ENCODE measurements around the gene IL26.
"Not testable (repeated sequence)": the region's sequence is repeated elsewhere in the genome, so short reads cannot be mapped to it uniquely, and the experiment has no call there.

IL26 gene

GRCh38 chr12:68200854-68201253 is 24.8 kb downstream of the IL26 start:
- DNase-seq, result no peak

DNA sequence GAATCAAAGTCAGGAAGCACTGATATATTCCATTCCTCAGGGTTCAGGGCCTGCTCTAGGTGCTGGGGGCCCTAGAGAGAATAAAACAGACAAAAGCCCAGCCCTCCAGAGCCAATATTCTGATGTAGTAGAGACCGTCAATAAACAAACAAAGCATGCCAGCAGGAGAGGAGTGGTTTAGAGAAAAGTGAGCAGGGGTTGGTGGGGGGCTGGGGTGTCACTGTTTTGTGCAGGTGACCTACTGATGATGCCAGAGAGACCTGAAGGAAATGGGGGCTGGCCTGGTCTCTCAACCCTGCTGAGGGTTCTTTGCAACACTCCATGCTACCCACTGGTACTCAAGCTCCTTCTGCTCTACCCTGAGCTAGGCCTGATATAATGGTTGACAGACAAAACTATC is 26.5 kb downstream of the IL26 start:
- no peak for DNase-seq

DNA sequence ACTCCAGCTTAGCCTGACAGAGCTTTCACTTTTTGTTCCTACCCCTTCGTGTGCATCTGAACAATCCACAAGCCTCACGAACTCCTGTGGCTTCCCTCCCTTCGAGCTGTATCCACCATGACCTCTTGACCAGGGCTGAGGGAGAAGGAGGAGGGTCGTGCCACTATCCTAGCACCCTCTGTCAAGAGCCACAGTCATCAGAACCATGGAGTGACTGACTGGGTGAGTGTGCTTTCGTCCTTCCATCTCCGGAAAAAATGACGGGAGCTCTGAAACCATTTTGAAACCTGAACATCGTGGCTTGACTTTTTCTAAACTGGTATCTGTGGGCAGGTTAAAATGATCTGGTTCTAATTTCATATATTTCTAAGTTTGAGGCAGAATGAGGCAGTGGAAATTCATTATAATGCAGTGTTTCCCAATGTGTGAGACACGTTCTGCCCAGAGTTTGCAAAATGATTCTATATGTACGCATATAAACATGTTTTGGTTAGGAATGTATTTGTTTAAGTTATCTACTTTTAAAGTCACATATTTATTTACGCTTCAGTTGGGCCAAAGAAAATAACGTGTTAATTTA is 27.0 kb downstream of the IL26 start:
- no peak for DNase-seq

GRCh38 chr12:68190301-68190700 is 35.3 kb downstream of the IL26 start:
- no peak for DNase-seq

DNA sequence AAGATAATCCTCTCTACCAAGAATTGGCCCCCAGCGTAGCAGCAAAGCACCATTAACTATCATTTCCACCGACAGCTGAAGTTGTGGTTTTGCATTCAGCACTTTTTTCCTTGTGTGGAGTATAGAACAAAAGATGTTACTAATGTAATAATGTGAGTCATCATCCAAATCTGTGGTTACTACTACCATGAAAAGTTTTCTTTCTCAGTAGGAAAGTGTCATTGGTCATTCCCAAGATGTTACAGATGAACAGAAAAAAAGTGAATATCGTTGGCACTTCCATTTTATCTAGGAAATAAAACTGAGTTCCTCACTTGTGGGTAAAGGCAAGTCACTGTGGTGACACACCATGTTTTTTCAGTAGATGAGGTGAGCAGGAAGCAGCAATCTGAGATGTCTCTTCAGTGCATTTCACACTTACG is 35.8 kb downstream of the IL26 start:
- no peak for DNase-seq

DNA sequence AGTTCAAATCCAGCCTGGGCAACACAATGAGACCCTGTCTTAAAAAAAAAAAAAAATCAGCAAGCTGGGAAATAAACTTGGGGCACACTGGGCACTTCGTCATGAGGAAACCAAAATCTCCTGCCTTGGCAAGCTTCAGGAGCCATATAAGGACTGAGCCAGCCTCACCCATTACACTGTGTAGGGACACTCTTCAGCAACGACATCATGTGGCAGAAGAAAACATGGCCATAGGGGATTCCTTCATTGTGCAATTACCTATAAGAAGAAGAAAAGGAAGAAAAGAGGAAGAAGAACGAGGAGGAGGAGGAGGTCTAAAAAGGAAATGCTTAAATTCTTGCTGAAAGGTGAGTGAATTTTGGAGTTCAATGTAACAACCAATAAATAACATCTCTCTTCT is 40.0 kb downstream of the IL26 start:
- DNase-seq, result no peak

GRCh38 chr12:68180792-68181744 is 44.5 kb downstream of the IL26 start:
- no peak for DNase-seq

DNA sequence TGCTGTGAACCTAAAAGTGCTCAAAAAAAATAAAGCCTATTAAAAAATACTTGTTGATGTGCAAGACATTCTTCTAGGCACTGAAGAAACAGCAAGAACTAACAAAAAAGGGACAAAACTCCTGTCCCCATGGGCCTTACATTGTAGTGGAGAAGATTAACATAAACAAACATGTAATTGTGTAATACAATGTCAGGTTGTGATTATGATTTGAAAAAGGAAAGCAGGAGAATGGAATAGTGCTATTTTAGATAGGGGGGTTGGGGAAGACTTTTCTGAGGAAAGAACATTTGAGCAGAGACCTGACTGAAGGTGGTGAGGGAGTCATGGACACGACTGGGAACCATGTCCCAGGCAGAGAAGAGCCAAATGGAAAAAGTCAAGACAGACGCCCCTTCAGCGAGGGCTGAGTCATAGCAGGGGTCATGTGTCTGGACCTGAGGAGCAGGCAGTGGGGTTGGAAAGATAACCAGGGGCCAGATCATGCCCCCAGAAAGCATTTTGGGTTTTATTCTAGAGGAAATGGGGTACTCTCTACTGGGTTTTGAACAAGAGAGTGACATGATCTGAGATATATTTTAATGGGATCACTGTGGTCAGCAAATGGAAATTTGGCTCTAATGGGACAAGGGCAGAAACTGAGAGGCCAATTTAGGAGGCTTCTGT is 46.7 kb downstream of the IL26 start:
- no peak for DNase-seq

DNA sequence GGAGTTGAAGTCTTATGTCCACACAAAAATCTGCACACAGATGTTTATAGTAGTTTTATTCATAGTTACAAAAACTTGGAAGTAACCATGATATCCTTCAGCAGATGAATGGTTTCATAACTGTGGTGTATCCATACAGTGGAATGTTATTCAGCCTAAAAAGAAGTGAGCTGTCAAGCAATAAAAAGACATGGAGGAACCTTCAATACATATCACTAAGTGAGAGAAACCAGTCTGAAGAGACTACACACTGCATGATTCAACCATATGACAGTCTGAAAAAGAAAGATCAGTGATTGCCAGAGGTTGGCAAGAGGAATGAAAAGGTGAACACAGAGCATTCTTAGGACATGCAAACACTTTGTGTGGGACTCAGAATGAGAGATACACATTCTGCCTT is 47.4 kb downstream of the IL26 start:
- no peak for DNase-seq

- no peak for DNase-seq
Measured at GRCh38 chr12:68177562-68177961, 48.0 kb downstream of the IL26 start.

GRCh38 chr12:68176257-68176656 is 49.4 kb downstream of the IL26 start:
- no peak for DNase-seq

- no peak for DNase-seq
Measured at GRCh38 chr12:68175557-68176061, 50.0 kb downstream of the IL26 start.

DNA sequence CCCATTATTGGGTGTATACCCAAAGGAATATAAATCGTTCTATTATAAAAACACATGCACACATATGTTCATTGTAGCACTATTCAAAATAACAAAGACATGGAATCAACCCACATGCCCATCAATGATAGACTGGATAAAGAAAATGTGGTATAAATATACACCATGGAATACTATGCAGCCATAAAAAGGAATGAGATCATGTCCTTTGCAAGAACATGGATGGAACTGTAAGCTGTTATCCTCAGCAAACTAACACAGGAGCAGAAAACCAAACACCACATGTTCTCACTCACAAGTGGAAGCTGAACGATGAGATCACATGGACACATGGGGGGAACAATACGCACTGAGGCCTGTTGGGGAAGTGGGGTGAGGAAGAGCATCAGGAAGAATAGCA is 50.8 kb downstream of the IL26 start:
- DNase-seq, result not testable (repeated sequence)

- DNase-seq, result no peak
Measured at GRCh38 chr12:68173792-68174191, 51.8 kb downstream of the IL26 start.

- no peak for DNase-seq
Measured at GRCh38 chr12:68170726-68171125, 54.9 kb downstream of the IL26 start.

DNA sequence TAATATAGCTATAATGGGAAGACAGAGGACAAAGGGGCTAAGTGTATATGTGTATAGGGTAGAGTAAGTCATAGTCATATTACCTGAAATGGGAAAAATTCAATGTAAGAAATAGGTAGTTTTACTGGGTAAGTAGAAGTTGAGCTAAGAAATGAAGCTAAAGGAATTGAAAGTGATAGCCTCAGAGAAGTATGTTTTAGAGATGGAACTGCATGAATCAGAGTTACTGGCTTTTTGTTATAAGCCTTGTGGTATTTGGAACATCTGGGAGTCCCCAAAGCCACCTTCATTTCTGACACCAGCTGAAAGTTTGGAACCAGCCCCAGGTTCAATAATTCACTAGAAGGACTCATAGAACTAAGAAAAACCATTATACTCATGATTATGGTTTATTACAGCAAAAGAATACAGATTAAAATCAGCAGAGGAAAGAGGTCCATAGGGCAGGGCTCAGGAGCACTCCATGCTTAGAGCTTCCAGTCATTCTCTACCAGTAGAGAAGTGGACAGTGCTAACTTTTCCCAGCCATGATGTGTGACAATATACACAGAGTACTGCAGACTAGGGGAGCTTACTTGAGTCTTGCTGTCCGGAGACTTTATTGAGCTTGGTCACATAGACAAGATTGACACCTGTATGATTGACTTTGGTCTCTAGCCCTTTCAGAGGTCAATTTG is 56.3 kb downstream of the IL26 start:
- DNase-seq, result no peak

- no peak for DNase-seq
Measured at GRCh38 chr12:68166317-68166831, 59.2 kb downstream of the IL26 start.

- DNase-seq, result no peak
Measured at GRCh38 chr12:68163560-68164081, 62.0 kb downstream of the IL26 start.

GRCh38 chr12:68162374-68162773 is 63.2 kb downstream of the IL26 start:
- DNase-seq, result no peak

- DNase-seq, result no peak
Measured at GRCh38 chr12:68159681-68160304, 65.8 kb downstream of the IL26 start, which contains the start of gene IFNG. IFNG (minus strand) TSS chr12:68159740; CDS start chr12:68159615, 125 bp downstream.

Data from anterior cingulate cortex (tissue), 58 donors.